HEK293T (cell line): ENCODE results near the gene PSMB1.
"Not testable (repeated sequence)": the region's sequence is repeated elsewhere in the genome, so short reads cannot be mapped to it uniquely, and the experiment has no call there.

ENCODE experiments used
- CTCF ChIA-PET: fragments of 350-600 bp; formaldehyde crosslinking; extraction: SDS; loops from one replicate; lab custom pipeline; 2021; ENCODE audit warnings: antibody characterized with exemption, inconsistent platforms; lab: Yijun Ruan, JAX
- POLR2A ChIA-PET: fragments of 350-600 bp; formaldehyde crosslinking; extraction: SDS; loops from one replicate; lab custom pipeline; 2020; ENCODE audit warnings: antibody characterized with exemption, inconsistent platforms; lab: Yijun Ruan, JAX
- DNase-seq: peaks from one replicate; pipeline ENCODE4 v3.0.0; 2012; ENCODE audit warnings: mixed read lengths; ENCODE audit errors: extremely low spot score
- ARNT ChIP-seq: fragments of 450-650 bp; IDR thresholded peaks from 2 replicates; pipeline ENCODE4 v1.6.1; 2017; ENCODE audit warnings: mild to moderate bottlenecking
- BHLHE40 ChIP-seq: fragments of 450-650 bp; IDR thresholded peaks from 2 replicates; pipeline ENCODE4 v1.6.1; 2016; ENCODE audit warnings: mild to moderate bottlenecking, moderate library complexity, borderline replicate concordance
- CTBP1 ChIP-seq: fragments of 450-650 bp; IDR thresholded peaks from 2 replicates; pipeline ENCODE4 v1.6.1; 2016; ENCODE audit warnings: borderline replicate concordance
- ELF4 ChIP-seq: fragments of 450-650 bp; IDR thresholded peaks from 2 replicates; pipeline ENCODE4 v1.6.1; 2017; ENCODE audit warnings: antibody characterized with exemption
- FOXA1 ChIP-seq: fragments of 450-650 bp; IDR thresholded peaks from 2 replicates; pipeline ENCODE4 v1.6.1; 2016; ENCODE audit warnings: mild to moderate bottlenecking
- FOXK2 ChIP-seq: fragments of 450-650 bp; IDR thresholded peaks from 2 replicates; pipeline ENCODE4 v1.6.1; 2016; ENCODE audit warnings: mild to moderate bottlenecking
- FOXM1 ChIP-seq: fragments of 450-650 bp; IDR thresholded peaks from 2 replicates; pipeline ENCODE4 v1.6.1; 2017; ENCODE audit warnings: mild to moderate bottlenecking, borderline replicate concordance
- HDGF ChIP-seq: fragments of 450-650 bp; IDR thresholded peaks from 2 replicates; pipeline ENCODE4 v1.6.1; 2017; ENCODE audit warnings: antibody characterized with exemption, borderline replicate concordance
- L3MBTL2 ChIP-seq: fragments of 450-650 bp; conservative IDR thresholded peaks from 2 replicates; pipeline ENCODE4 v1.6.1; 2016; ENCODE audit warnings: mild to moderate bottlenecking
- LEF1 ChIP-seq: fragments of 450-650 bp; IDR thresholded peaks from 2 replicates; pipeline ENCODE4 v1.6.1; 2017; ENCODE audit warnings: mild to moderate bottlenecking, borderline replicate concordance
- NFRKB ChIP-seq: fragments of 450-650 bp; IDR thresholded peaks from 2 replicates; pipeline ENCODE4 v1.6.1; 2016; ENCODE audit warnings: mild to moderate bottlenecking, moderate library complexity
- SP1 ChIP-seq: fragments of 450-650 bp; IDR thresholded peaks from 2 replicates; pipeline ENCODE4 v1.6.1; 2017
- SUZ12 ChIP-seq: fragments of 450-650 bp; IDR thresholded peaks from 2 replicates; pipeline ENCODE4 v1.6.1; 2016; ENCODE audit warnings: mild to moderate bottlenecking
- TARDBP ChIP-seq: fragments of 450-650 bp; IDR thresholded peaks from 2 replicates; pipeline ENCODE4 v1.6.1; 2016
- ZNF384 ChIP-seq: fragments of 450-650 bp; IDR thresholded peaks from 2 replicates; pipeline ENCODE4 v1.6.1; 2016
- TF ChIP-seq, protein P1 (sequence below): fragments of 450-650 bp; IDR thresholded peaks from 2 replicates; pipeline ENCODE4 v1.6.1; 2016

Gene PSMB1

DNA sequence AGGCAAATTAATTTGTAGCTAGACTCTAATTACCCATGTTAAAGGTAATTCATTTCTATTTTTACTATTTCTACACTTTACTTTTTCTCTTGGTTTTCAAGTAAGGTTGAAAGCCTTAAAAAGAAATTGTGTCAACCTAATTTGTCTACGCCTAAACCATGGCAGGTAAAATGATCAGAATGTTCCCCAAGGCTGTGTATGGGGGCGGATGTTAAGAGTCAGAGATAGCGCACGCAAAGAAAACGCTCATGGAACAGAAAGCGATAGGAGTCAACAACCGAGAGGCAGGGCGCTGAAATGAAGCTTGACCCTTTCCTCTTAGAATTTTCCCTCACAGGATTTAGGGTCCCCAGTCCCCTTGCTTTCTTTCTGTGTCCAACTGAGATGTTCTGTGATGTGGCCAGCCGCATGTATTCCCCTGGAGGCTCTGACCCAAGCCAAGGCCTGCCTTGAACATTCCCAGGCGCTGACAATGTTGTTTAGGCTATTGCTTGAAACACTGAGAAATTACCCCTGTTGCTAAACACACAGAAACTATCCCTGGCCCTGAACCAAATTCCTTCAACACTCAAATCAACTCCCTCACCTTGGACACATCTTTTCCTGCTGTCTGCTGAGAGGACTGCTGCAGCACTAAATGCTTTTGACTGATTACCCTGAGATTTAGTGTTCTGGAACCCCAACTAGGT is 10.9 kb downstream of the PSMB1 start:
- no peak for TF ChIP-seq SP1
- TF ChIP-seq ELF4 = no peak
- TF ChIP-seq TARDBP = no peak
- no peak for TF ChIP-seq NFRKB
- no peak for TF ChIP-seq L3MBTL2
- no peak for TF ChIP-seq FOXK2
- TF ChIP-seq HDGF = no peak
- TF ChIP-seq, protein P1, sequence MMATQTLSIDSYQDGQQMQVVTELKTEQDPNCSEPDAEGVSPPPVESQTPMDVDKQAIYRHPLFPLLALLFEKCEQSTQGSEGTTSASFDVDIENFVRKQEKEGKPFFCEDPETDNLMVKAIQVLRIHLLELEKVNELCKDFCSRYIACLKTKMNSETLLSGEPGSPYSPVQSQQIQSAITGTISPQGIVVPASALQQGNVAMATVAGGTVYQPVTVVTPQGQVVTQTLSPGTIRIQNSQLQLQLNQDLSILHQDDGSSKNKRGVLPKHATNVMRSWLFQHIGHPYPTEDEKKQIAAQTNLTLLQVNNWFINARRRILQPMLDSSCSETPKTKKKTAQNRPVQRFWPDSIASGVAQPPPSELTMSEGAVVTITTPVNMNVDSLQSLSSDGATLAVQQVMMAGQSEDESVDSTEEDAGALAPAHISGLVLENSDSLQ = no peak
- no peak for TF ChIP-seq FOXA1
- TF ChIP-seq ZNF384 = no peak
- no peak for TF ChIP-seq FOXM1
- TF ChIP-seq ARNT = no peak
- TF ChIP-seq LEF1 = no peak
- no peak for TF ChIP-seq BHLHE40
- no peak for TF ChIP-seq SUZ12
- no peak for TF ChIP-seq CTBP1
- no peak for DNase-seq
- ChIA-PET CTCF (interaction anchor here (1.0 kb wide), 1 partner anchor 710 kb away, joined by 3 read pairs; no protein-coding TSS in a partner anchor), POLR2A (interaction anchor here (0.8 to 1.6 kb wide), 2 partner anchors 10 to 12 kb away, joined by 3 to 10 read pairs; partner anchors contain the start of genes PSMB1 and TBP)

DNA sequence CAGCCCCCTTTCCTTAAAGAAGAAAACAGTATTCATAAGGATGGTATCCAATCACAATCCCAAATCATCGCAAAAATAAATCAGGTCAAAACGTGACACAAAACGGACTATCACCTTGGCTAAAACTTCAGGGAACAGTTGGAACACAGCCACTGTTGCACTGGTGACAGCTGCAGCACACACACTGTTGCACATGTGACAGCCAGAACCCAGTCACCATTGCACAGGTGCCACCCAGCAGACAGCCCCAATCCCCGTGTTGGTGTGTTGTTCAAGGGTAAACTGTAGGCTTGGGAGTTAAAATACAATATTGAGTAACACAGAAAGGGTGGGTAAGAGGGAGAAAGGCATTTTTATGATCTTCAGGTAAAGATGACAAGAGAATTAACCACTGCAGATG is 15.8 kb downstream of the PSMB1 start:
- DNase-seq = no peak
- CTCF ChIA-PET = no interaction called here
- TF ChIP-seq ARNT (no peak), NFRKB (no peak), LEF1 (no peak), CTBP1 (no peak), ELF4 (no peak), L3MBTL2 (no peak), FOXK2 (no peak), HDGF (no peak), SP1 (no peak), SUZ12 (no peak), TARDBP (no peak), FOXM1 (no peak), FOXA1 (no peak), ZNF384 (no peak)
- POLR2A ChIA-PET = no interaction called here

DNA sequence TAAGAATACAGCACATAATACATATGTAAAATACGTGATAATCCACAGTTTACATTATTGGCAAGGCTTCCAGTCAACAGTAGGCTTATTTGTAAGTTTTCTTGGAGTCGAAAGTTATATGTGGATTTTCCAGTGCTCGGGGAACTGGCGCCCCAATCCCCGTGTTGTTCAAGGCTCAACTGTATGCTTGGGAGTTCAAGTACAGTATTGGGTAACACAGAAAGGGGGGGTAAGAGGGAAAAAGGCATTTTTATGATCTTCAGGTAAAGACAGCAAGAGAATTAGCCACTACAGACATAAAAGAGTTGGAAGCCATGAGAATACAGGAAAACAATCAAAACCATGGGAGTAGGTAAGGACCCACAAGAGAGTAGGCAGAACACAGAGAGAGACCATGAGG is 16.4 kb downstream of the PSMB1 start:
- DNase-seq = no peak
- TF ChIP-seq FOXK2 (no peak), TARDBP (no peak), ELF4 (no peak), CTBP1 (no peak), FOXM1 (no peak), FOXA1 (no peak), ZNF384 (no peak), LEF1 (no peak), SUZ12 (no peak)
- ChIA-PET POLR2A (no interaction called here), CTCF (no interaction called here)

DNA sequence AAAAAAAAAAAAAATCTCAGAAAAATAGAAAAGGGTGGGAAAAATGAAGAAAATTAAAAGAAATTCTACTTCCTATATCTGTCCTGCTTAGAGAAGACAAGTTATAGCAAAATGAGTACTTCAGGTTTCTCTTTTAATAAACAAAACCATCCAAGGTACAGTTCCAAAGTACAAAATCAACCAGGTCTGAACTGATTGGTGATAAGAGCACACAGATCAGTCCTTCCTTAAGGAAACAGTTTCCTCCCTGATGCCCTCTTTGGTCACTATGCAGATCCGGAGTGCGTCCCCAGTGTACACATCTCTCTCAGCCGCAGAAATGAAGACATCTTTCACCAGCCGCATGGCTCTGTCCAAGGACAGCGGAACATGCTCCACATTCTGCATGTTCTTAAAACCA is 18.1 kb downstream of the PSMB1 start:
- TF ChIP-seq SUZ12 = no peak
- no peak for TF ChIP-seq ELF4
- ChIA-PET CTCF (no interaction called here), POLR2A (no interaction called here)
- no peak for DNase-seq

DNA sequence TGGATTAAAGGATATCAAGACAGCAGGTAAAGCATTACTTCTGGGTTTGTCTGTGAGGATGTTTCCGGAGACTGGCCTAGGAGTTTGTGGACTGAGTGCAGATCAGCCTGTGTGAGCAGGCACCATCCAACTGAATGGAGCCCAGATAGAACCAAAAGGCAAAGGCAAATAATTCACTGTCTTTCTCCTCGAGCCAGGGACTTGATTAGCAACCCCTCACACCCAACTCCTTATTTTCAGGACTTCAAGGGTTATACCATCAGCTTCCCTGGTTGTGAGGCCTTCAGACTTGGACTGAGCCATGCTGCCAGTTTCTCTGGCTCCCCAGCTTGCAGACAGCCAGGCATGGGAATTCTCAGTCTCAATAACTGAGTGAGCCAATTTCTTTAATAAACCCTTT is 19.3 kb downstream of the PSMB1 start:
- POLR2A ChIA-PET = no interaction called here
- CTCF ChIA-PET = no interaction called here
- no peak for TF ChIP-seq ELF4
- TF ChIP-seq FOXM1 = no peak
- no peak for TF ChIP-seq L3MBTL2
- no peak for TF ChIP-seq LEF1
- no peak for TF ChIP-seq SP1
- no peak for TF ChIP-seq ZNF384
- no peak for TF ChIP-seq TARDBP
- TF ChIP-seq BHLHE40 = no peak
- no peak for DNase-seq

DNA sequence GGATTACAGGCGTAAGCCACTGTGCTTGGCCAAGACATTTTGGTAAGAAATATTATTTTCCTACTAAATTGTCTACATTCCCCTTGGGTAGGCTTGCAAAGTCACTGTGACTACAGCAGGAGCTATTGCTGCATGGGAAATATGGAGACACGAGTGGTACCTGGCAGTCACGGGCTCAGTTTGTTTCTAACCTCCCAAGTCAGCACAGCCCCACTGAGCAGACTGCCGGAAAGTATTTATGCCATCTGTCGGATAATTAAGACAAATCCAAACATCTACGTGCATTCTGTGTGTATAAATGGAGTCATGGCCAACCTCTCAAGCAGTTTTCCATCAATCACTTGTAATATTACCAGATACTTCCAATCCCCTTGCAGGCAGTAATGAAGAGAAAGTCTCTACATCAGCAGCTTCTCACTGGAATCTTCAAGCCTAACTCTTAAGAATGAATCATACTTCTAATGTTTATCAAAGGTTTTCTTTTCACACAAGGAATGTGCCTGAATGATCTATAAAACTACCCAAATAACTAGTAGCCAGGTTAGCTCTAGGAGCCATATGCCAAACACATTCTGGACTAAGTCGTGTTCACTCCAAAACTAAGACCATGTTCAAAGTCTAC is 20.1 kb downstream of the PSMB1 start:
- DNase-seq = no peak
- ChIA-PET POLR2A (no interaction called here), CTCF (interaction anchor here (0.6 to 1.7 kb wide), 3 partner anchors 93 to 743 kb away, joined by 3 to 6 read pairs (median 3); no protein-coding TSS in a partner anchor)
- TF ChIP-seq BHLHE40 = no peak
- TF ChIP-seq HDGF = no peak
- no peak for TF ChIP-seq ARNT
- TF ChIP-seq NFRKB = no peak
- TF ChIP-seq FOXM1 = no peak
- TF ChIP-seq CTBP1 = no peak
- no peak for TF ChIP-seq SP1
- no peak for TF ChIP-seq TARDBP

DNA sequence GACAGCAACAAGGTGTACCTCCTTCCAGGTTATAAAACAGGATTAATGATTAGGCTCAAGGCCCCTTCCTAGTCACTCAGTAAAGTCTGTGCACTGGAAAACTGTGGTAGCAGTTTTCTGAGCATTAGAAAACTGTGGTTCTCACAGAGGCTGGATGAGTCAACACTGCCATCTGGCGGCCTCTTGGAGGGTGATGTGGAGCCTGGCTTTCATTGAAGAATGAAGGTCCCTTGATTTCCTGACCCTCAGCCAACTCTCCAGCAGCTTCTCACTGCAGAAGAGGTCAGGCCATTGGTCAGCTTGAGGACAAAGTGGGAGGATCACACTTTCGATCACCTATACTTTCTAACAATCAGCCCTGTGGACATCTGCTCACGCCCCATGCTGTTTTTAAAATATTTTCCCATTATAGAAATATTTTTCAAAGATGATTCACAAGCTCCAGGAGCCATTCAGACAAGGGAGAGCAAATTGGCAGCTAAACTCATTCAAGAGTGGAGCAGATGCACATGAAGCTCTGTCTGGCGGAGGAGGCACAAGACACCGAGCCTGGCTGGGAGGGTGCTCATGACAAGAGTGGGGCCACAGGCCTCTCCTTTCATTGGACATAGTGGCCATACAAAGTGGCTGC is 23.2 kb downstream of the PSMB1 start:
- POLR2A ChIA-PET = interaction anchor here (1.2 kb wide), 1 partner anchor 740 kb away, joined by 3 read pairs; no protein-coding TSS in a partner anchor
- TF ChIP-seq FOXK2 (no peak), LEF1 (no peak), L3MBTL2 (no peak), FOXA1 (no peak), CTBP1 (no peak), ELF4 (no peak), FOXM1 (no peak), TARDBP (no peak), SUZ12 (no peak), ZNF384 (no peak), ARNT (no peak), SP1 (no peak), HDGF (no peak), NFRKB (no peak), BHLHE40 (no peak)
- TF ChIP-seq, protein P1 = no peak
- CTCF ChIA-PET = interaction anchor here (0.7 to 1.7 kb wide), 8 partner anchors 12 to 1574 kb away, joined by 3 to 8 read pairs (median 3); no protein-coding TSS in a partner anchor
- peak; percentile 82 for DNase-seq

DNA sequence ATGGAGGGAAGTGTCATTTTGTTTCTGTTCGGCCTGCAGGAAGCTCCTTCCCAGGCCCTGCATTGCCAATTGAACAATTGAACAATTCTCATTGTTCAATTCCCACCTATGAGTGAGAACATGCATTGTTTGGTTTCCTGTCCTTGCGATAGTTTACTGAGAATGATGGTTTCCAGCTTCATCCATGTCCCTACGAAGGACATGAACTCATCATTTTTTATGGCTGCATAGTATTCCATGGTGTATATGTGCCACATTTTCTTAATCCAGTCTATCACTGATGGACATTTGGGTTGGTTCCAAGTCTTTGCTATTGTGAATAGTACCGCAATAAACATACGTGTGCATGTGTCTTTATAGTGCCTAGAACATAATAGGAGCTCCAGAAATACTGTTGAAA is 25.1 kb downstream of the PSMB1 start:
- CTCF ChIA-PET, DNase-seq, POLR2A ChIA-PET: not testable (repeated sequence)
